HG03159 (cell line): ENCODE measurements around the gene TMEM239.
"Not testable (repeated sequence)": the region's sequence is repeated elsewhere in the genome, so short reads cannot be mapped to it uniquely, and the experiment has no call there.

Experiments used
- ATAC-seq: cut with Tn5 transposase; IDR thresholded peaks from one replicate; pipeline ENCODE4 v1.9.1; 2021; ENCODE audit warnings: mild to moderate bottlenecking, moderate library complexity; ENCODE audit not compliant: unreplicated experiment

Gene TMEM239

DNA sequence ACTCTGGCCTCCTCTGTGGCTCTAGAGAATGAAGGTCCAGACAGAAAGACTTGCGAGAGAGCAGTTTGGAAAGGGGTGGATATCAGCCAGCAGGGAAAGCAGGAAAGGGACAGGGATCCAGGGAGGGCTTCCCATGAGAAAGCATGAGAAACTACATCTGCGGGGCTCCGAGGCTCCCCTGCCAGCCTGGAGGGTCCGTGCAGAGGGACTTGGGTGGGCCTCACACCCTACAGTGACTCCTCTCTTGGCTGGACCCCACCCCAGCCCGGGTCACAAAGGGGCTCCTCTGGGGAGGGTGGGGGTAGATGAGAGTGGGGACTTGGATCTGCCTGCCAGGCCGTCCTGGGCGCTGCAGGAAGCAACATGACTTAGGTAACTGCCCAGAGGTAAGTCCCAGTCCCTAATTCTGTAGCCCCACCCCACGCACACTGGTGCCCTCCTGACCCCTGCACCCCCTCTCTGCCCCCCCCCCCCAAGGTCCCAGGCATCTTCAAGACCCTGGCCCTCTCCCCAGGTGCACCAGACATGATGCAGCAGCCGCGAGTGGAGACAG is at the start of gene TMEM239:
Gene TMEM239 (plus strand): TSS at position 335 of the 553 bp plus-strand sequence. CDS start 191 bp downstream, at position 526.
- no peak for ATAC-seq

DNA sequence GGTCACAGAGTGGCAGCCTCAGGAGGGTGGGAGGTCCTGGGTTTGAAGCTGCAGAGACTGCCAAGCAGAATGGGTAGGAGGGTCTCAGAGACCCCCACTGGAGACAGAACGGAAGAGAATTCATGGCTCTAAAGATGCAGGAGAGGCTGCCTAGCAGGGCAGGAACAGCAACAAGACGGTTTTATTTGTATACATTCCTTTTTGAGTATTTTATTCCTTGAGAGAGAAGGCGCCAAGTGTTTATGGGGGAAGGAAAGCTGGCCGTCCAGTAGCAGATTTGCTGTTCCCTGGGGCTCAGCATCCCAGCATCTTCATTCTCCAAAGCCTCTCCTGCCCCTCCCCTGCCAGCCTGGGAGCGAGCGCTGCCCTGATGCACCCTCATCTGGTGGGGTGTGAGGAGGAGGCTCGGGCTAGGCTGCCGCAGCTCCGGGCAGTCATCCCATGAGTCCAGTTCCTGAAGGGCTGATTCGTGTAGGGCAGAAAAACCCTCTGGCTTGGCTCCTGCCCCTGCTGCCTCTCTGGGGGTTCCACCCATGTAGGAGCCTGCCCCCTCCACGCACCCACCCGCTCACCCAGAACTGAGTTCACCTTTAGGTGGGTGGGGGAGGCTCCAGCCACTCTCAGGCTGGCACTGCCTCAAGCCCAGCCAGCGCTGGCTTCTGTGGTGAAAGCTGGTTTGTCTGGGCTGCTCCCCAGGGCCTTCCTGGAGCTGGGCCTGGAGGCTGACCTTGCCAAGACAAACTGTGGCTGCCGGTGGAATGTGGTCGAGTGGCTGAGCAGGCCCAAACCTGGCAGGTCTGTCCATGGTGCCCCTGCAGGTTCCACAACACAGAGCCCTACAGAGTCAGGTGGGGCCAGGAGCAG is 48.2 kb upstream of the TMEM239 start:
- no peak for ATAC-seq

GRCh38 chr20:2768632-2769015 is 47.5 kb upstream of the TMEM239 start:
- no peak for ATAC-seq

- not testable (repeated sequence) for ATAC-seq
Measured at GRCh38 chr20:2770091-2770490, 46.1 kb upstream of the TMEM239 start.

DNA sequence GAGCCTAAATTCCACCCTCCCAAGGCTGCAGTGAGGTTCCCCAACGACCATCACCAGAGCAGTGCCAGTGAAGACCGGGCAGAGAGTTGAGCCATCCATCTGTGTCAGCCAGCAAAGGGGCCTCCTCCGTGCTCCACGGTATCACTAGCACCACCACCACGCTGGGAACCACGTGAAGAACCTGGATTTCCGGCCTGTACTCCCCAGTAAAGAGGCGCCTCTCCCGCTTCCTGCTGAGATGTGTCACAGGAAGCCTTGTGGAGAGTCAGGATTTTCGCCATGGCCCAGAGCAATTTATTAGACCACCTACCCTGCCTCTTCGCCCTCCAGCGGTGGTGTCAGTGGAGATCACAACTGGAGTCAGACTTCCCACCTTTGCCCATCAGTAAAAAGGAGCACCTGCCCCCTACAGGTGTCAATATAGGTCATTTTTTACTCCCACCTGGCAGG is 44.5 kb upstream of the TMEM239 start:
- ATAC-seq, result no peak

GRCh38 chr20:2773812-2774211 is 42.4 kb upstream of the TMEM239 start:
- ATAC-seq, result no peak

DNA sequence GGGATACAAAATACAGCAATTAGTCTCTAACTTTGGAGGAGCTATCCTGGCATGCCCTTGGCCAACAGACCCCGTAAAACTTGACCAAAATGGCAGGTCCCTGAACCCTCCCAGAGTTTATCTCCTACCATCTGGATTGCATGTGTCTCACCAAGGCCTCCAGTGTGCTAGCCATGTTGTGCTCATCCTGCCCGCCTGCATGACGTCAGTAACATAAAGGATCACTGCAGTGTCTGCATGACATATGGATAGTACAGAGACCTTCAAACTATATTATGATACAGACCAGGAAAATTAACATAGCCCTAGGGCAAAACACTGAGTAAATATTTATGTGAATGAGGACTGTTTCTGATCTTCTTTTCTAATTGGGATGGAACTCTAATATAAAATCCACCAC is 41.0 kb upstream of the TMEM239 start:
- no peak for ATAC-seq

- no peak for ATAC-seq
Measured at GRCh38 chr20:2778602-2779321, 37.4 kb upstream of the TMEM239 start.

- ATAC-seq, result no peak
Measured at GRCh38 chr20:2780948-2781347, 35.2 kb upstream of the TMEM239 start.

DNA sequence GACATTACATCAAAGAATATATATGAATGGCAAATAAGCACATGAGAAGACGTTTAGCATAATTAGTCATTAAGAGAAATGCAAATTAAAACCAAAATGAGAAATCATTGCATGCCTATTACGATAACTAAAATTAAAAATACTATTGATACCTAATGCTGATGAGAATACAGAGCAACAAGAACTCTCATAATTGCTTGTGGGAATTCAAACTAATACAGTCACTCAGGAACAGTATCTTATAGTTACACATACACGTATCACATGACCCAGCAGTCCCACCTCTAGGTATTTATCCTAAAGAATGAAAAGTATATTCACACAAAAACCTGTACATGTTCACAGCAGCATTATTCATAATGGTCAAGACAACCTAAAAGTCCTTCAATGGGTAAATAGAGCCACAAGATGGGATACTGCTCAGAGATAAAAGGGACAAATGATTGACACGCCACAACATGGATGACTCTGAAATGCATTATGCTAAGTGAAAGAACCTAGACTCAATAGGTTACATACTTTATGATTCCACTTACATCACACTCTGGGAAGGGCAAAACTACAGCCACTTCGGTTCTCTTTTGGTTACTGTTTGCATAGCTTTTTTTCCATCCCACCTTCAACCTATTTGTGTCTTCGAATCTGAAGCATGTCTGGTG is 32.1 kb upstream of the TMEM239 start:
- ATAC-seq, result no peak

DNA sequence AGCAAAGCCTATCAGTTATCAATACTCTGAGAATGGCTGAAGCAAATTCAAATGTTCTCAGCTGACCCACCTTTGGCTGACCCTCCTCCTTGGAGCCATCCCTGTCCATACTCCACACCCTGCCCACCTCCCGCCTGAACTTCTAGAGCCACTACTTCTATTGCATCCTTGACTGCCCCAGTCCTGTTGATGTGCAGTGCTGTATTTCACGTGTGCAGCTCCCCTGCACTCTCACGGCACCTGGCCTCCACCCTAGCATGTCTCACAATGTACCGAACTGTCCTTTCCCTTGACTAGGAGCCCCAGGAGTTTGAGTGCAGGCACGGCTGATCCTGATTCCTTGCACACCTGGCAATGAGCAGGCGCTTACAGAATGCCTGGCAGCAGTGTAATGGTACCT is 22.7 kb upstream of the TMEM239 start:
- no peak for ATAC-seq

DNA sequence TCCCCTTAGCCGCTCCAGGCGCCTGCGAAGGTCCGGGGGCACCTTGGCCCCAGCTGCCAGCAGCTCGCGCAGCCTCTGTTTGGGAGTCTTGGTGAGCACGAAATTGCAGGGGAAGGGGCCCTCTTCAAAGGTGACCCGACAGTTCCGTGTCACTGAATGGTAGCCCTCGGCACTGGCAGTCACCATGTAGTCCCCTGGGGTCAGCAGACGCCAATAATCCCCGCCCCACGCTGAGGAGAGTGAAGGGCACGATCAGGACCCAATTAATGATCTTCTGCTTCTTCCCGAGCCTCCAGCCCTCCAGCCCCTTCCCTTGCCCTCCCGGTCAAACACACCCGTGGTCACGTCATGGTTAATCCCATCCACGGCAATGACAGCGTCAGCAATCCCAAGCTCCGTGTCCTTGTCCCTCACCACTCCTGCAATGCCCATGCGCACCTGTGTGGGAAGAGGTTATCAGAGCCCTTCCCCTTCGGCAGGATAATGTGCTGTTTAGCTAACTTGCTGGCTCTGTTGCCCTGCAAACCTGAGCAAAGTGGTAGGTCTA is 21.9 kb upstream of the TMEM239 start:
- no peak for ATAC-seq

GRCh38 chr20:2794866-2795447 is 21.2 kb upstream of the TMEM239 start:
- ATAC-seq, result no peak

- ATAC-seq, result no peak
Measured at GRCh38 chr20:2795451-2795850, 20.7 kb upstream of the TMEM239 start.

DNA sequence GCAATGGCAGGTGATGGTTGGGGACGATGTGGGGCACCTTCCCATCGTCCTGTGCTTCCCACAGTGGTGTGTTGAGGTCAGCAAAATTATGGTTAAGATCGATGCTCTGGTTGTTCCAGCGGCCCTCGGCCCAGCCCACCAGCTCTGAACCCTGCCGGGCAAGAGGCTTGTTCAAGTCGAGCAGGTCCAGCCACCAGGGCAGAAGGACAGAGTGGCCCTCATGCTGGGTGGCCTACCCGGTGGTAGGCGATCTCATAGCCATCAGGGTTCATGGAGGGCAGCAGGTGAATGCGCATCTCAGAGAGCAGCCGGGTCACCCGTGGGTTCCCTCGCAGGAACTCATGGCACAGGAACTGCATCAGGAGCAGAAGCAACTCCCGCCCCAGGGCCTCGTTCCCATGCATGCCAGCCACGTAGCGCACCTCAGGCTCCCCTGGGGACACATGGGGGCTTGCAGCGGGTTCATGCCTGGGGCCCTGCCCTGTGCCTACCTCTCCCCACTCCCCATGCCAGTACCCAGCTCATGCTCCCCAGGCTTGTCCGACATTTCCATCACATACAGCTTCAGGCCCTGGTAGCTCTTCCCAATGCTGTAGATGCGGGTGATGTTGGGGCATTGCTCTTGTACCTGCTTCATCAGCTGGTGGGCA is 20.0 kb upstream of the TMEM239 start:
- ATAC-seq, result no peak

GRCh38 chr20:2797136-2797983 is 18.8 kb upstream of the TMEM239 start:
- ATAC-seq, result no peak

DNA sequence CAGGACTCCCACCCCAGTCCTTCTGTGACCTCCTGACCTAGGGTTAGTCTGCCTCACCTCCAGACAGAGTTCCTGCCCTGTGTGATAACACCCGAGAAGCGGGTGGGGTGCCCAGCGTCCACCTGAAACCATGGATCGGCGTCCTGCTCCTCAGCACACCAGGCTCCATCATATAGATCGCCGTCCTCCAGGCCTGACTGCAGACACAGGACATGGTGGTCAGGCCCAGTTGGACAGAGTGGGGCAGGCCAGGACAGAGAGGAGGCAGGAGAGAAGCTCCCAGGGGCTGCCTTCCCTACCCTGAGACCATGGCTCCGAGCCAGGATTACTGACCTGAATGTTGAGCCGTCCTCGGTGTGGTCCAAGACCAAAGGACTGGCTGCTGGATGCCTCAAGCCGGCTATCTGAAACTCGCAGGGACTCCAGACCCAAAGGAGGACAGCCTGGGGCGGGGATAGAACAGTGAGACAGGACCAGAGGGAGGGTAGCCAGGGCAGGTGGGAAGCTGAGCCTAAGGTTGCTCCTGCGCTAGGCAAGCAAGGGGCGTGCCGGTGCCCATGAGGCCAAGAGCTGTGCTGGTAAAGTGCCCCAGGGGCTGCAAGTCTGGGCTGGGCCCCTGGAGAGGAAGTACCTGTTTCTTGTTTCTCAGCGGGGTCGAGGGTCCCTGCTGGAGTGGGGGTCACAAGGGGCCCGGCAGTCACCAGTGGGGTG is 17.9 kb upstream of the TMEM239 start:
- ATAC-seq, result no peak

DNA sequence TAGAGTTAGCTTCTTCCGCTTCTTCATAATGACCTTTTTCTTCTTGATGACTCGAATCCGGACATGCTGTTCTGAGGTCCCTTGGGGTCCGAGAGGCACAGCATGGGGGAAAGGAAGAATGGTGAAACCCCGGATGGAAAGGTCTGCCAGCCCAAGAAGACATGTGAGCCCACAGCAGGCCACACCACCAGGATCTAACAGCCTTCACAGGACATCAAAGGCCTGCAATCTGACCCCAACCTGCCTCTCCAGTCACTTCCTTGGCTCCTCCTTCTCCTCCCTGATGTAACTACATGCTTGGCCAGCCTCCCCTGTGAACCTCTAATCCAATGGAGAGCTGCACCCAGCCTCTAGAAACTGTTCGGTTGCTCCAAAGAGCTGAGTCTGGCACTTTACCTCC is 17.4 kb upstream of the TMEM239 start:
- no peak for ATAC-seq

DNA sequence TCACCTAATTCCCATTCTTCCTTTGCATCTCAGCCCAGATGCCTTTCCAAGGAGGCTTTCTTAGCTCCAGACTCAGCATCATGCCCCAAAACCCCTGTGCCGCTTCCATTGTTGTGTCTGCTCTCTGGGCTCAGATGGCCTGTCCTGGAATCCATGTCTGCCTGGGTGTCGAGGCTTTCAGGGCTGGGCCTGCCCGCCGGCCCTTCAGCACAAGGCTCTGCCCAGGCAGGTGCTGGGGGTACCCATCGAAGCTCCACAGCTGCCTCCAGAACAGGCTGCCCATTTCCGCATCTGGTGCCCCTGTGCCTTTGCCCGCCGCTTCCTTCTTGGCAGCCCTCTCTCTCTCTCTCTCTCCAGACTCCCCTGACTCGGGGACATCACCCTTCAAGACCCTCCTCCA is 16.9 kb upstream of the TMEM239 start:
- no peak for ATAC-seq
